GM18909 (cell line): ENCODE data around the gene TREX2.

Experiments used
- ATAC-seq: cut with Tn5 transposase; IDR thresholded peaks from one replicate; pipeline ENCODE4 v1.9.1; 2021; ENCODE audit warnings: mild to moderate bottlenecking; ENCODE audit not compliant: unreplicated experiment, poor library complexity

Gene TREX2

GRCh38 chrX:153457136-153457825, 11.4 kb upstream of the TREX2 start:
- no peak for ATAC-seq

- ATAC-seq = no peak
These were observed 10.8 kb upstream of the TREX2 start for GRCh38 chrX:153456704-153457103.

GRCh38 chrX:153456161-153456560, 10.3 kb upstream of the TREX2 start:
- ATAC-seq = no peak

GRCh38 chrX:153455571-153455970, 9.7 kb upstream of the TREX2 start:
- ATAC-seq = no peak

- ATAC-seq = no peak
These were observed 9.2 kb upstream of the TREX2 start for GRCh38 chrX:153454901-153455550.

- no peak for ATAC-seq
These were observed 5.1 kb upstream of the TREX2 start for GRCh38 chrX:153450949-153451277.

- ATAC-seq = no peak
These were observed 4.5 kb upstream of the TREX2 start for GRCh38 chrX:153450114-153450948.

- no peak for ATAC-seq
These were observed 3.7 kb upstream of the TREX2 start for GRCh38 chrX:153449368-153450113.

- no peak for ATAC-seq
These were observed 2.9 kb upstream of the TREX2 start for GRCh38 chrX:153448556-153449367.

GRCh38 chrX:153447581-153447960, 1.7 kb upstream of the TREX2 start:
- no peak for ATAC-seq

GRCh38 chrX:153446950-153447580, 1.2 kb upstream of the TREX2 start:
- no peak for ATAC-seq

- ATAC-seq = no peak
These were observed 730 bp upstream of the TREX2 start for GRCh38 chrX:153446636-153446936.

GRCh38 chrX:153445106-153445855, 575 bp downstream of the TREX2 start:
- ATAC-seq = no peak

GRCh38 chrX:153444333-153445011, 1.4 kb downstream of the TREX2 start:
- no peak for ATAC-seq

- ATAC-seq = no peak
These were observed 2.2 kb downstream of the TREX2 start for GRCh38 chrX:153443476-153444332.

GRCh38 chrX:153442463-153442862, 3.4 kb downstream of the TREX2 start:
- no peak for ATAC-seq

- ATAC-seq = no peak
These were observed 3.9 kb downstream of the TREX2 start for GRCh38 chrX:153441981-153442380.

- ATAC-seq = no peak
These were observed 4.6 kb downstream of the TREX2 start for GRCh38 chrX:153441296-153441695.
